NCI-H1694 (cell line): Measurements from ENCODE around the gene SEZ6L.
A peak's percentile ranks its signal among the peaks of the same experiment; 100 is the strongest.

Experiments
- DNase-seq: peaks from one replicate; lab custom pipeline; 2025; lab: John Stamatoyannopoulos, UW

The SEZ6L gene

DNA sequence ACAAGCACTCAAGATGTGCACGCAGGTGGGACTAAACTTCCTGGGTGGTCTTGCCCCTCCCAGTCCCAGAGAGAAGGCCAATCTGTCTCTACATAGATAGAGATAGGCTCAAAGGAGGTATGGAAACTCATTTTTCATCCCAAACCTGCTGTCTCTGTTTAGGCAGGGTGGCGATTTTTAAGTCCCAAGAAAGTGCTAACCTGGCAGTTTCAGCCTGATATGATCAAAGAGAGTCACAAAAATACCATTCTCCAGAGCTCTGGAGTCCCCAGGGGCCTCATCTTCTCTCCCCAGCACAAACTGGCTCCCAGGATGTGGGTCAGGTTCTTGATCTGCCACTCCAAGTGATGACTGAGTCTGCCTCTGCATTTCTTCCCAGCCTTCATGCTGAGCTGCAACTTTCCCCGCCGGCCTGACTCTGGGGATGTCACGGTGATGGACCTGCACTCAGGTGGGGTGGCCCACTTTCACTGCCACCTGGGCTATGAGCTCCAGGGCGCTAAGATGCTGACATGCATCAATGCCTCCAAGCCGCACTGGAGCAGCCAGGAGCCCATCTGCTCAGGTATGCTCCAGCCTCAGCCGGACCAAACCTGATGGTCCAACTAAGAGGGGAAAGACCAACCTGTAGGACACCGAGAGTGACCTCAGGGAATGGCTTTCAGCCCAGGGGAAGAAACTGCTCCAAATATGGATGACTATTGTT is 129.5 kb downstream of the SEZ6L start:
- no peak for DNase-seq

DNA sequence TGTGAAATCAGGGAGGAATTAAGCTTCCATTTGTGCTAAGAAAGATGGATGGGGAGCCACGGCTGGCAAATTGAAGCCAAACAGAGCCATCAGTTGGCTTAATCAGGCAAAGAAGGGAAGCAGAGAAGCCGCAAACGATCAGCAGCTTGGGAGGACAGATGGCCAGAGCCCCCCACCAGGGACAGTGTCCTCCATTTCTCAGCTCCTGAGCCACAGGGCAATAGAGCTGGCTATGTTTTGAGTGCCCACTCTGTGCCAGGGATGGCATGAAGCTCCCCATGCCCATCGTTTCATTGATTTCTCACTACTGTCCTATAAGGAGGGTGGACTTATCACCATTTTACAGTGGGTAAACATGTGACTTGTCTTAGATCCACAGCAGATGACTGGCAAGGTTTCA is 133.5 kb downstream of the SEZ6L start:
- DNase-seq, result no peak

DNA sequence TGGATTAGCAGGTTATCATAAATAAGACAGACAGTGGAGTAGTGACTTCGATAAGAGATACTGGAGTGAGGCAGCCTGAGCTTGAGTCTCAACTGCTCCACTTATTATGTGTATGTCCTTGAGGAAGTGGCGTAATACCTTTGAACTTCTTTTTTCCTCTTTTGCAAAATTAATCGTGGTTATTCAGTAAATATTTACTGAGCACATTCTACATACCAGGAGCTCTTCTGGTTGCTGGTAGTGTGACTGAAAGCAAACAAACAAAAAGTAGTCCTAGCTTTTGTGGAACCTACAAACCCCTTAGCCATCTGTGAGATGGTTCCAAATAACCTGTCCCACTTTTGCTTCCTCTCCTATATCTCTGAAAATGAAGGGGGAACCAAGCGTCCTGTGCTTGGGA is 134.2 kb downstream of the SEZ6L start:
- no peak for DNase-seq

DNA sequence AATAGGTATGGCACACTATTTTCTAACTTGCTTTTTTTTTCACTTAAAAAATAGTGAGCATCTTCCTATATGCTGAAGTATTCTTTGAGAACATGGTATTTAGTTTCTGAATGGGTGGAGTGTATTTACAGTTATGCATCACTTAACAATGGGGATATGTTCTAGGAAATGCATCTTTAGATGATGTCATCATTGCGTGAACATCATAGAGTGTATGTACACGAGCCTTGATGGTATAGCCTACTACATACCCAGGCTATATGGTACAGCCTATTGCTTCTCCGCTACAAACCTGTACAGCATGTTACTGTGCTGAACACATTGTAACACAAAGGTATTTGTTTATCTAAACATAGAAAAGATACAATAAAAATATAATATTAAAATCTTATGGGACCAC is 135.5 kb downstream of the SEZ6L start:
- DNase-seq, result no peak

DNA sequence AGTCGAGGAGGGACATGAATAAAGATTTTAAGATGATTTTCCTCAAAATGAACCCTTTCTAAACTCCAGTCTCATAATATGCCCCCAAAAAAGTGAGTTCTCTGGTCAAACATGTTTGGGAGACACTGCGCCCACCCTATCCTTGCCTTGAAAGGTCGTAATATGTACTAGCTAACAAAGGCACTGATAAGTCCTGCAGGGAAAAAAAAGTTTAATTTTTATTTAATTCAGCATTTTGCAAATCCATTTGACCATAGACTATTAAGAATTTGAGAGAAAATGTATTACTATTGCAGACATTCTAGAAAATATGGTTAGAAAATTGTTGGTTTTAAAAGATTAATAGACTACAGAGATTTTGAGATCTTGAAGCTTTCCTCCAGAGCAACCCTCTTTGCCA is 139.2 kb downstream of the SEZ6L start:
- DNase-seq, result no peak

DNA sequence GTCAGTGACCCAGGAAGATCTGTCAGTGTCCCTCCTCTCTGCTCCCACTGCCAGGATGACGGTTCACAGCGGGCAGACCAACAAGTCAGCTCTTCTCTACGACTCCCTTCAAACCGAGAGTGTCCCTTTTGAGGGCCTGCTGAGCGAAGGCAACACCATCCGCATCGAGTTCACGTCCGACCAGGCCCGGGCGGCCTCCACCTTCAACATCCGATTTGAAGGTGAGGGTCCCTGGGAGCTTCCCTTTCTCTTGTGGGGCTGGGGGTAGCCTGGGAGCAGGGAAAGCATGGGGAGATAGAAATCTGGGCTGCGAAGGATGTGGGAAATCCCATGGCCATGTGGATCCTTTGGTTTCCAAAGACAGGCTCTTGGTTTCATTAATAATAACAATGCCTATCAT is 141.4 kb downstream of the SEZ6L start:
- DNase-seq, result no peak

DNA sequence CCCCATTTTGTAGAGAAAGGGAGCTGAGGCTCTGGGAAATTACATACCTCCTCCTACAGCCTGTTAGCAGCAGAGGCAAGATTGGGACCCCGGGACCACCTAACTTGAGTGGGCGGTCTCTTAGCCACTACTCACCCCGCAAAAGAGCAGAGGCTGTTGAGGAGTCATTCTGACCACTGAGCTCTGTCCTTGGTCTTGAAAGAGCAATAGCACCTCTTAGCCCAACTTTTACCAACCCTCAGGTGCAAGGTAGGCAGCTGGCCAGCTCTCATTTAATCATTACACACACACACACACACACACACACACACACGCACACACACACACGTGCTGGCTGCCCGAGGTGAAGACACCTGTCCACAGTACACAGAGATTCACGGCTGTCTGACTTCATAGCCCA is 144.0 kb downstream of the SEZ6L start:
- DNase-seq, result no peak

DNA sequence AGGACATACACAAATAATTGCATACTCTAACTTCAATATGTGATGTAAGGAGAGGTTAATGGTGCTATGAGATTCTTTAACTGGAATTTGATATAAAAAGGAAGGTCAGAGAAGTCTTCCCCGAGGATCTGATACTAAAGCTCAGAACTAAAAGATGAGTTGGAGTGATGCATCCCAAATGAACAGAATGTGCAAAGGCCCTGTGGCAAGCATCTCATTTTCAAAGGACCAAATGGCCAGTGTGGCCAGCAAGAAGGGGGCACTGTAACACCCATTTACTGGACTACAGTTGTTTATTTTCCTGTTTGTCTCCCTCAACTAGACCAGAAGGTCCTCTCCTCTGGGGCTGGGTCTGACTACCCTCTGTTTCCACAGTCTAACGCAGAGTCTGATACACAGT is 144.9 kb downstream of the SEZ6L start:
- no peak for DNase-seq

DNA sequence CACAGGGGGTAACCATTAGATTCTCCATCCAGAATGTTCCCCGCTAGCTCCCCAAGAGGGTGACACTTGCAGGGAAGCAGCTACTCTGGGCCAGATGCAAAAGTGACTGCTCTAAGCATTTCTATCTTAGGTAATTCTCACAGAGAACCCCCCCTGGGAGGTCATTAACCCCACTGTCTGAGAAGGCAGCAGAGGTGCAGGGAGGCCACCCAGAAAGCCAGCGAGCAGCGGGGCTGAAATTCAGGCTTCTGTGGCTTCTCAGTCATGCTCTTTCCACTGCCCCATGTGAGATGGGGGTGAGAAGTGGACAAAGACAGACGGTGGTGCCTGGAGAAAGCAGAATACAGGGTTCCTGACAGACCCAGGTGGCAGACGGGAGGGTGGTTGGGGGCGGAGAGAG is 145.4 kb downstream of the SEZ6L start:
- DNase-seq, result no peak

DNA sequence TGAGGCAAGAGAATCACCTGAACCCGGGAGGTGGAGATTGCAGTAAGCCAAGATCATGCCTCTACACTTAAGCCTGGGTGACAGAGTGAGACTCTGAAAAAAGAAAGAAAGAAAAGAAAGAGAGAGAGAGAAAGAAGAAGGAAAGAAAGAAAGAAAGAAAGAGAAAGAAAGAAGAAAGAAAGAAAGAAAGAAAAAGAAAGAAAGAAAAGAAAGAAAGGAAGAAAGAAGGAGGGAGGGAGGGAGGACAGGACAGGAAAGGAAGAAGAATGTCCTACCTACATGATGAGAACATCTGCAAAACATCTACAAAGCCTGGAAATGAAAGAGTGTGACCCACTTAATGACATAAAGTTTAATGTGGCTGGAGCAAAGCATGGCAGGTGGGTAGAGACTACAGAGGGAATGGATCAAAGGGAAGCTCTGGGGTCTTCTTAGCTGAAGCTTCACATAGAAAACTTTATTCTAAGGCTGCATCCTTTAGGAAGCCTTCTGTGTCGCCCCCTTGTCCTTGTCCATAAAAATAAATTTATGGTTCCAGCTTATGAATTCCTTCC is 147.5 kb downstream of the SEZ6L start:
- no peak for DNase-seq

DNA sequence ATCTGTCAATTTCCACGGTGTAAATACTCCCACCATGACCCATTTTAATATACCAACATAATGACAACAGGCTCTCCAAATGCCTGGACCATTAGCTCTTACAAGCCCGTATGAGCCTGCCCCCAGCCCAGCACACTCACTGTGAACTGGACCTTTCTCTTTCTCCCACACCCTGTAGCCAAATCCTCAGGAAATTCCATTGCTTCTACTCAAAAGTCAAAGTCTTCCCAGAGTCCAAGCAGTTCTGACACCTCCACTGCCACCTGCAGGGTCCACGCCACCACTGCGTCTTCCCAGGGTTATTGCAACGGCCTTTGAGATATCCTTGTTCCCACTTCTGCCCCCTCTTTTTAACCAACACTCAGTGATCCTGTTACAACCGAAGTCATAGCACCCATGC is 149.7 kb downstream of the SEZ6L start:
- peak; percentile 7 for DNase-seq

DNA sequence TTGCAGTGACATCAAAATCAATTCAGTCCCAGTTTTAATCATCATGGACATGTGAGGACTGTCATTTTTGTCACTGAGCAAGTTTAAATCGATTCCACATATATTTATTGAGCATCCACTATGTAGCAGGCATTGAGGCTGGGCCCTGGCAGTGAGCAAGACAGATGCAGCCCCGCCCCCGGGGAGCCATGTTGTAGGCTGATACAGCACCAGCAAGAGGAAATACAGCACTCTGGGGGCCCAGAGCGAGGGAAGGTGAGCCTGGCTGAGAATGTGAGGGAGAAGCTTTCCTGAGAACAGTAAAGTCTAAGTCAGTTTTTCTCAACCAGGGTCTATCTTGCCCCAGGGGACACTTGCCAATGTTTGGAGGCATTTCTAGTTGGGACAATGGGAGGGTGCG is 151.2 kb downstream of the SEZ6L start:
- no peak for DNase-seq

DNA sequence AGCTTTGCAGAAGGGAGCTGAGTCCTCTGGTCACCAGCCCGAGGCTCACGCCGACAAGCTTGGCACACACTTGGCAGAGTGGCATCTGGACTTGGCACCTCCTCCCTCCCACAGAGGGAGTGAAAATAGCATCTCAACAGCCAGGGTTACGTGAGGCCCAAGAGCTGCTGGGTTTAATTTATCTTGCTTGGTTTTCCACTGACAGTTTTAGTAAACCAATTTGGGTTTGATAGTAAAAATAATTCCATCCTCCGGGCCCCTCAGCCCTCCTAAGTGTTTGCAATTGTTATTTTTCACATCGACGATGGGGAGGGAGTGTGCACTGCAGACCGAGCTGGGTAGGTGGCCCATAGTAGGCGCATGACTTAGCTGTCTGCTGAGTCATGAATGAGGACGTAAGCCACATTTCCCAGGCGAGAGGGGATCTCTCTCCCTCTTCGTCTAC is 152.2 kb downstream of the SEZ6L start:
- DNase-seq, result no peak

DNA sequence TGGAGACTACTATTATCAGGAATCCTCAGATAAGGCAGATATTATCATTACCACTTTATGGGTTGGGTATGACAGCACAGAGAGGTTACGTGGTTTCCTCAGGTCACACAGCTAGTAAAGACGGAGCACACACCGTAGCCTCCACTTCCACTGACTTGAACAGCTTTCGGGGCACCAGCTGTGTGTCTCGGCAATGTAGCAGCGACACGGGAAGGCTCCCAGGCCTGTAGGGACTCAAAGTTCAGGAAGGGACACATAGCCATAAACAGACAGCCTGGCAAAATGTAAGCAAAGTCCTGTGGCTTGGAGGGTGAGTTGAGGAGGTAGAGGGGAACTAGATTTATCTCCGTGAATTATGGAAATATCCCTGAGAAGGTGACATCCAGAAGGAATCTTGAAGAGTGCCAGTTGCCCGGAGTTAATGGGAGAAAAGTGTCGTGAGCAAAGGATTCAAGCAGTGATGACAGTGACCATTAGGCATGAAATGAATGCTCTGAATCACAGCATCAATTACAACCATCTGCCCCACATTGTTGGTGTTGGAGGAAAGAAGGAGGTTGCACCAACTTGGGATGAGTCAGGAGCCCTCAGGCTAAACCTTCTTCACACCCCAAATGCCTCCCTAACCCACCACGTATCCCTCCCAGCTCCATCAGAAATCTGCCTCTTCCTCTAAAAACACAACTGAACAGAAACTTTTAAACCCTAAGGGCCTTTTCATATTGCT is 153.1 kb downstream of the SEZ6L start:
- no peak for DNase-seq

DNA sequence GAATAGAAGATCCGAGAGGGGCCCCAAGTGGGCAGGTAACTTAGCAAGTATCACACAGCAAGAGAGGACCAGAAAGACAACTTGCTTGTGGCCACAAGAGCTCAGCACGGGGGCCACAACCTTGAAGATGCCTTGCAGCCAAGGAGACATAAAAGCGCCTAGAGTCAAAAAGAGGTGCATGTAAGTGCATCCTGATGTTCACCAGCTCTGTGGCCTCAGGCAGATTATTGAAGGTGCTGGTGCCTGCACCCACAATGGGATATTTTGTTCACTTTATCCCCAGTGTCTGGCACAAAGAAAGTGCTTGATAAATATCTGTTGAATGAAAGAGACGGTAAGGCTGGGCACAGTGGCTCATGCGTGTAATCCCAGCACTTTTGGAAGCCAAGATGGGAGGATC is 153.8 kb downstream of the SEZ6L start:
- DNase-seq, result no peak

DNA sequence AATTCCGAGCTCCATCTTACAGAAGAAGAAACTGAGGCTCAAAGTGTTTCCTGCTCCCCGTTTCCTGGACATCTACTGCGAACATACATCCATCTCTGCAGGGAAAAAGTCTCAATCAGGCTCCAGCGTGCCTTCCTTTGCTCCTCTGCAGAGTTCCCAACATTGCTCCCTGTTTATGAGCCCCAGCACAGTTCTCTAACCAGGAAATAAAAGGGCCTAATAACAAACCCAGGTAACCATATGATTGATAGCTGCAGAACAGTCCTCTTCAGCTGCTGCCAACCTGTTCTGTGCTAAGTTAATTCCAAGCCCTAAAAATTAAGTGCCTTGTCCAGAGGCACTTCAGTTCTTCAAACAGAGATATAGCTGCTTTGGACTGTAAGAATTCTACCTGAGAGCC is 154.9 kb downstream of the SEZ6L start:
- DNase-seq, result no peak

DNA sequence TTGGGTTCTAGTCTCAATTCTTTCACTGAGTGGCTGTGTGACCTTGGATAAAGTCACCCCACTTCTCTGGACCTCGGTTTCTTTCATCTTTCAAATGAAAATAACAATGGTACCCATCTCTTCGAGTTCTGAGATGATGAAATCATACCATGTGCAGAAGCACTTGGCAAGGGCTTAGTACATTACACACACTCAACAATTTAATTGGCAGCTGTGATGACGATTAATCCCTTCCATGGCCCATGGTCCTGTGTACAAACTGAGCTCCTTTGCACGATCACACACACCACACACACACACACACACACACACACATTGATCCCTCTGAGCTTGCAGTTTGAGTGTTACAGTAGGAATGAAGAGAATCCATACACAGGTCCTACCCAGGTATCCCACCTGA is 156.4 kb downstream of the SEZ6L start:
- DNase-seq, result no peak

DNA sequence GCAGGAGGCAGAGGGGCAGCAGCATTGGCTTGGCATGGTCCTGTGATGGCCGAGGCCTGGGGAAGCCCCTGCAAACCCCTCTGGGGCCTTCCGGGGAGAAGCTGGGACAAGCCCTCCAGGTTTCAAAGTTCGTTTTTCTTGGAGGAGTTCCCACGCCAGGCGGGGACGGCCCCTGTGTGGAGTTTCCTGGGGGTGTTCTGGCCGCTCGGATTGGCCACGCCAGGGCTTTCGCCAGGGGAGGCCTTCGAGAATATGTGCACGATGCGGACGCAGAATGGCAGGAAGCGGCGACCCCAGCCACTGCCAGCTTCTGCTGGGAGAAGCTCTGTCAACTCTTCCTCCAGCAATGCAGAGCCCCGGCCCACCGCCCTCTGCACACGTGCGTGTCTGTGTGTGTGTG is 157.5 kb downstream of the SEZ6L start:
- DNase-seq, result no peak

DNA sequence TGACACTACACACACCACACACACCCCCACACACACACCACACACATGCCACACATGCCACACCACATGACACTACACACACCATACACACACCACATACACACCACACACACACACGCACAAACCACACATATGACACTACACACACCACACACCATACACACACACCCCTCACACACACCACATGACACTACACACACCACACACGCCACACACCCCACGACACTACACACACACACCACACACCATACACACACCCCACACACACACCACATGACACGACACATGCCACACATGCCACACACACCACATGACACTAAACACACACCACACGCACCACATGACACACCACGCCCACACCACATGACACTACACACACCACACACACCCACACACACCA is 158.0 kb downstream of the SEZ6L start:
- DNase-seq, result no peak

DNA sequence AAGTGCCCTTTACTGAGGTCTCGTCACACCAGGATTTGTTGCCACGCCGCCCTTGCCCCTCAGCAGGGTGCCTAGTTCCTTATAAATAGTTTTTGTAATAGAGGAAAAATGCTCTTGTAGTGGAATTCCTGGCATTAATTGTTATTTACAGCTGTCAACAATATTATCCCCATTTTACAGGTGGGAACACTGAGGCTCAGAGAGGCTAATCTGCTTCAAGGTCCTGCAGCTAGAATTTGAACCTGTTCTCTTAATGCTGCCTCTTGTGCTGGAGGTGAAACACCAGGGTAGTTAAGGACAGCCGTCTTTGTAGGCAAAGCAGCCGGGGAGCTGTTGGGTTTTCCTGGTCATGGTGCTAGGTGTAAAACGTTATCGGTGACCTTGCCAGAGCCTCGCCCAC is 159.0 kb downstream of the SEZ6L start:
- no peak for DNase-seq

DNA sequence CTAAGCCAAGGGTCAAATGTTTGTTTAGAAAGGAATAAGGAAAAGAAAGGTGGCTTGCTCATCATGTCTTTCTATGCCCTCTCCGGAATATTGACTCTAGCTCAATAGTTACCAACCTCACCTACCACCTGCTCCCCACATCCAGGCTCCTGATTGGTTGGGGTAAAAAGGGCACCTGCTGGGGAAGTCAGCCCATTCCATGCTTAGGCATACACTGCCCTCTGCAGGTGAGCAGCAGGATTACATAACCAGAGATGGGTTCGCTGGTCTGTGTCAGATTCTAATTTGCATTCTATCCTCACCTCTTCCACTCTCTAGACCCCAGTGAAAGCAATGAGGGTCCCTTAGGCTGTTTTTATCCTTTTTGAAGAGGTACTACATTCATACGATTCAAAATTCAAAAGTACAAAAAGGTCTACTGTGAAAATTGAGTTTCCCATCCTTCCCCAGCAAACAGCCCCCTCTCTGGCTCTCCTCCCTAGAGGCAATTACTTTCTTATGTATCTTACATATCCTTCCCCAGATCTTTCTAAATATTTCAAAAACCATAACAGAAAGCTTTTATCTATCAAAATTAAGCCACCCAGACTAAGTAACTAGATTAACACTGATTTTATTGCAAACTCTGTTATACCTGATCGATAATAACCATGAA is 161.8 kb downstream of the SEZ6L start:
- DNase-seq, result peak; percentile 50

DNA sequence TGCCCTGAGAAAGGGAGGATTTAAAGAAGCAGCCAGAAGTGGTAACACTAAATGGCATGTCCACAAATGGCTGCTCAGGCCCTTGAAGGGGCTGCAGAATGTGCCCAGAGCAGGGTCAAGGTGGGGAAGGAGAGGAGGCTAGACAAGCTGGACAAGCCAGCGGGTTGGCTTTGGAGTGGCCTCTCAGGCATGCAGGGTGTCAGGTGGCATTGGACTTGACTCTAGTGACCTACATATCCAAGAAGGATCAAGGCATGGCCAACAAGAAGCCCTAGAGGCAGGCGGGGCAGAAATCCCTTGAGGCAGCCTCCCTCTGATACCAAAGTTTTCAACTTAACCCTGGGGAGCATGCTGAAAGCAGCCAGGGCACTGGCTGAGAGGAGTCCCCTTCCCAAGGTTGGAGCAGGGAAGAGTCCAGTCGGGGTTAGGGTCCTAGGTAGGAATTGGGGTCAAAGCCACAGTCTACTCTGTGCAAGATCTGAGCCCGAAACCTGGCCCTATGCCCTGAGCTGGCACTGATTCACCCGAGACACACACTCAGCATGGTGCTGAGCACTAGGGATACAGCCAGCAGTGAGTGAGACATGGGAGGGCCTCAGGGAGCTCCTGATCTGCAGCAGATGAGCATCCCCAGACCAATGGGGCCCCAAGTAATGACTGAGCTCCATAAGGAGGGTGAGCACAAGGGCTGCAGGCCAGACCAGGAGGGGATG is 164.0 kb downstream of the SEZ6L start:
- DNase-seq, result no peak
